ENCODE data around the gene SFRP5.

The SFRP5 gene

GRCh38 chr10:97785231-97785630 lies 13.4 kb upstream of the SFRP5 start:
- no peak for DNase-seq

DNA sequence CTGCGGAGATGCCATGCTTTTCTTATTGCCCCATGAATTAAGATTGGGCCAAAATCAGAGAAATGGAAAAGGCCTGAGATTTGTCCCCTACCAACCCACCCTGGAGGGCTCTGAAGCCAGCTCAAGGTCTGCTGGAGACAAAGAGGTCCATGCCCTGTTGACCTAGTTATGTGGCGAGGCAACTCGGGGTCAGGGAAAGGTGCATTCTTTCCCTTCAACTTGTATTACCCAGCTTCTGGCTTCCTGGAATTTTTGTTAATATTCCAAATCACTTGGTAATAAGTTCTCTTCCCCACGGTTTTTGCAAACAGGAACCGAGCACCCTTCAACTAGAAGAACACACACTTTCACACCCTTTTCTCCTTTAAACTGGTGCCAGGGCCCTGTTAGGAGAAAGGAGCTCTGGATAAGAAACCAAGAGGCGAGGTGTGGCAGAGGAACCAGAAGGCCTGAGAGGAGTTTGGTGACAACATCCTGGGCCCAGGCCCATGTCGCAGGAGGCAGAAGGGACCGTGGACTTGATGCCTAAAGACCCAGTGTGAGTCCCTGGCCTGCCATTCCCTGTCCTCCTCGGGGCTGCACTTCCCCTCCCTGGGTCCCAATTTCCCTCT lies 12.5 kb upstream of the SFRP5 start:
- DNase-seq, result no peak

GRCh38 chr10:97782455-97783228 lies 10.8 kb upstream of the SFRP5 start:
- DNase-seq, result no peak

GRCh38 chr10:97781618-97782331 lies 10.0 kb upstream of the SFRP5 start:
- DNase-seq, result no peak

- DNase-seq, result peak; percentile 16
Measured at GRCh38 chr10:97780841-97781617, 9.2 kb upstream of the SFRP5 start.

DNA sequence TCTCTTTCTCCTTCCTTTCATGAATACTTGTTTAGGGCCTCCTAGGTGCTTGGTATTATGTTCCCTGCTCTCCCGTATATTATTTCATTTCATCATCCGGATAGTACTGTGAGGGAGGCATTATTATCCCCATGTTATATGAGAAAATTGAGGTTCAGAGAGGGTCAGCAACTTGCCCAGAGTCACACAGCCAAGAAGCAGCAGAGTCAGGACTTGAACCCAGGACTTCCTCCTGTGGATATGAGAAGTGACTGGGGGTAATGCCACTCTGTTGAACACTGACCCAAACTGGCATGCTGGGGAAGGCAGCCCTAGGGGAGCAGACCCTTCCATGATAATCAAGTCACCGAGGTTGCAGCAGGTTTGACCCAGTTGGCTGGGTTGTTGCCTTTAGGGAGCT lies 8.2 kb upstream of the SFRP5 start:
- no peak for DNase-seq

DNA sequence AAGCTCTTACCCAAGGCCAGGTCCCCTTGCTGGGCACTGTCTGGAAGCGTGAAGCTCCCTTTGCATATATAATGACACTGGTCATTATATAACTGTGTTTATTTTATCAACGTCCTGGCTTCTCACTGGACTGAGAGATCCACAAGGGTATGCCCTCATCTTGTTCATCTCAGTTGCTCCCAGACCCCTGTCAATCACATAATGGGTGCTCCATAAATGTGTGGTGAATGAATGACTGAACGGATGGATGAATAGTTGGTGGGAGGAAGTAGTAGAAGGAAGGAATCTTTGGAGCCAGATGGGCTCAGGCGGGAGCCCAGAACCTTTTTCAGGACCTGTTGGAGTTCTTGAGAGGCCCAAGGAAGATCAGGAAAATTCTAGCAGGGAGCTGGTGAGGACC lies 7.7 kb upstream of the SFRP5 start:
- DNase-seq, result no peak

GRCh38 chr10:97778452-97779302 lies 6.9 kb upstream of the SFRP5 start:
- DNase-seq, result peak; percentile 17

- no peak for DNase-seq
Measured at GRCh38 chr10:97777143-97777542, 5.3 kb upstream of the SFRP5 start.

GRCh38 chr10:97774811-97775294 lies 3.1 kb upstream of the SFRP5 start:
- DNase-seq, result no peak

DNA sequence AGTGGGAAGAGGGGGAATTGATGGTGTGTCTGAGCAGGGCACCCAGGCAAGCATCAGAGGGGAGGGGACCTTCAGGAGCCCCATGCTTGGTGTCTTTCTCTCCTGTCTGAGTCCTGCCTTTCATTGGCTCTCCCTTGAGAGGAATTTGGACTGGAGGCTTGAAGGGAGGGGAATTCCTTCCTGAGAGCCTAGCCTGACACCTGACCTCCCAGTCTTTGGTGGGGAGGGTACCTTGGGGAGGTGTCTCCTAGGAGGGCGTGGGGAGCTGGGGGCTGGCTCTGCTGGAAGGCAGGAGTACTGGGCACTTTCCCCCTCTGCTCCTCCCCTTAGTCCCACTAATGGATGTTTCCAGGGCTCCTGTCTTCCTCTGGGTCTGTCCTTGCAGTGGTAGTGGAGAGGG lies 1.3 kb upstream of the SFRP5 start:
- DNase-seq, result no peak

DNA sequence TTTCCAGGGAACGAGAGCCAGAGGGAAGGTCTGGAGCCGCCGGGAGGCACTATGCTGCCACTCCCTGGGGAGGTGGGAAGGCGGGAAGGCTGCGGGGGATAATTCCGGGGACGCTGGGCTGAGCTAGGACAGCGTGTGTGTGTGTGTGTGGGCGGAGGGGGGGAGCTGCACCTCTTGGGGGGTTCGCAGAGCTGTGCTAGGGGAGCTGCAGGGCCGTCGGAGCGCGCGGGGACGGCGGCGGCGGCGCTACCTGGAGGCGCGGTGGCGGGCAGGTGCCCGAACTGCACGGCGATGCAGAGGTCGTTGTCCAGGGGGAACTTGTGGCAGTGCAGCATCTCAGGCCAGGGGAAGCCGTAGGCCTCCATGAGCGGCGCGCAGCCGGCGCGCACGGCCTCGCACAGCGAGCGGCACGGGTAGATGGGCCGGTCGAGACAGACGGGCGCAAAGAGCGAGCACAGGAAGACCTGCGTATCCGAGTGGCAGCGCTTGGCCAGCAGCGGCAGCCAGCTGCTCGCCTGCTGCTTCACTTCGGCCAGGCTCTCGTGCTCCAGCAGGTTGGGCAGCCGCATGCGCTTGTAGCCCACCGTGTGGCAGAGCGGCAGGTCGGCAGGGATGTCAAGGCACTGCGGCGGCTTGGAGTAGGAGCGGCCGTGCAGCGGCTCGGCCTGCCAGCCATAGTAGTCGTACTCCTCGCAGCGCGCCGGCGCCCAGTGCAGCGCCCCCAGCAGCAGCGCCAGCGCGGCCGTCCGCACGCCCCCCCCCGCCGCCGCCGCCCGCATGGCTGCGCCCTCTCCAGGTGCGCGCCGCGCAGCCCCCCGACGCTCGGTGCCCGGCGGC lies 526 bp downstream of the SFRP5 start:
- peak; percentile 4 for DNase-seq

DNA sequence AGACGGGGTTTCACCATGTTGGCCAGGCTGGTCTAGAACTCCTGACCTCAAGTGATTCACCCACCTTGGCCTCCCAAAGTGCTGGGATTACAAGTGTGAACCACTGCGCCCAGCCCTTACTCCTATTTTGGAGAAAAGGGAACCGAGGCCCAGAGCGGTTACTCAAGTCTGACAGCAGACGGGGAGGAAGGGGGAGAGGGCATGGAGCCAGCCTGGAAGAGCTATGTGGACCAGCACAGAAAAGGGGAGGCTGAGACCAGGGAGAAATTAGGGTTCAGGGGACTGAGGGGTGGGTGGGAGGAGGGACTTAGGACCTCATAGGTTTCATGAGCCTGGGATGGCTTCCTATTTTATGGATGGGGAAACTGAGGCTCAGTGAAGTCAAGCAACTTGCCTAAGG lies 1.5 kb downstream of the SFRP5 start:
- DNase-seq, result no peak

- DNase-seq, result no peak
Measured at GRCh38 chr10:97768322-97769315, 3.2 kb downstream of the SFRP5 start.

DNA sequence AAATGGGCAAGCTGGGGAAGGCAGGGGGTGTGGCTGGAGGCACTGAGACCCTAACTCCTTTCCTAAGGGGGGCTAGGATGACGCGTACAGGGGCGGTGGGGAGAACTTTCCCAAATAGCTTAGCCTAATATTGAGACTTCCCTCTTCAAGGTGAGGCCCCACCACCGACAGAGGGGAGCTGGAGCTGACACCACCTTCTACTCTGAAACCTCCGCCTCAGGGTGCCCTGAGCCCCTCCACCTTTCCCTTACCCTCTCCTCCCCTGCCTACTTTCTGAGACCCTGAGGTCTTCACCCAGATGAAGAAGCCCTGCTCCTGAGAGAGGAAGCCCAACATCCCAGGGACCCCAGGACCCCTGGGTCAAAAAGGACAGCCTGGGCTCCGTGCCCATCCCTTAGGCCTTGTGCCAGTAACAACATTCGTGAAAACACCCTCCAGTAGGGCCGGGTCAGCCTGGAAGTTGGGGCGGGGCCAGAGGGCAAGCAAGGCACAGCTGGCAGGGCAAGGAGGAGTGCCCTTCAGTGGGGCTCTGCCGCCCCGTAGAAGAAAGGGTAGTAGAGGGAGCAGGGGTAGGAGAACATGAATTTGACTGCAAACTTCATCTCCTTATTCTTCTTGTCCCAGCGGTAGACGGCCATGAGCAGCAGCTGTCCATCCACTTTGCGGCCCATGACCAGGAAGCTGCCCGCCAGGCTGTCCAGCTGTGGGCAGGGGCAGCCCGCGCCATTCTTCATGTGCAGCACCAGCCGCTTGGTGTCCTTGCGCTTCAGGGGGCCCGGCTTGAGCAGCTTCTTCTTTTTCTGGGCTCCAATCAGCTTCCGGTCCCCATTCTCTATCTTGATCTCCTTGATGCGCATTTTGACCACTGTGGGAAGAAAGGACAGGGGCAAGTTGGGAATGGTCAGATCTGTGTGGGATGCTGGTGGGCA lies 4.5 kb downstream of the SFRP5 start:
- DNase-seq, result no peak

GRCh38 chr10:97766106-97766810 lies 5.5 kb downstream of the SFRP5 start:
- no peak for DNase-seq

GRCh38 chr10:97765201-97765600 lies 6.6 kb downstream of the SFRP5 start:
- no peak for DNase-seq

DNA sequence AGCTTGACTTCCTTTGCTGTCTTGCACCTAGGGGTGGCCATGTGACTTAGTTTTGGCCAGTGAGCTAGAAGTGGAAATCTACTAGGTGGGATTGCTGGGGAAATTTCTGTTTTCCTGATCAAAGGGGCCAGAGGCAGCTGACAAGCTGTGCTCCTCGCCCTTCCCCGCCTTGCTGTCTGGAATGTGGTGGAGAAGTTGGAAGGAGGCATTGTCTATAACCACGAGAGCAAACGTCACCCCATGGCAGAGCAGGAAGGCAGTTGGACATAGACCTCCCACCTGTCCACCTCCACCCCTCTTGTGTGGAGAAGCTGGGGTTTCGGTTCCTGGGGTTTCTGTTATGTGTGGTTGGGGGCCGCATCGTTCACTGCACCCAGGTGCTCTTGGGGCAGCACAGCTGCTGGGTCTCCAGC lies 7.3 kb downstream of the SFRP5 start:
- no peak for DNase-seq
